ENCODE measurements around the gene NT5DC2. TPM values are rescaled to one million over a fixed set of nuclear protein-coding genes. Genes with fewer than 3 reads are reported as not detected.

NT5DC2 gene
- total and polyA plus RNA-seq, 2 of the 8 experiments (the other 6 are each of a cell fraction or from before 2014, with no cell fraction given), result 331 to 477 TPM

DNA sequence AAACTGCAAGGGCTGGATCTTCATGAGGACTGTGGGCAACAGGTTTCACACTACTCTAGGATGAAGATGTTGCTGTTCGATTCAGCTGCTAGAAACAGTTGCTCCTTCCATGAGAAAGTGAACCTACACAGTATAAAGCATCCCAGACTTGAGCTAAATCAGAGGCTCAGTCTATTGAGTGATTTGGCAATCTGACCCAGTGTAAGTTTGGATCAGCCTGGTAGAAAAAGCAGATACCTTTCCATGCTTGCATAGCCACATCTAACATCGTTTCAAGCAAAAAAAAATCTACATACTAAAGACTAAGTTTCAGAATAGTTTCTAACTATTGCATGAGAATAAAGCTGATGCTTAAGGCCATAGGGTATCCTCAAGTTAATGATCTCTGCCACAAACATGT, 7.4 kb upstream of the NT5DC2 start:
- FAIRE-seq (no peak), DNase-seq (ENCODE audit: low read depth in 1 of 2, low spot score in 2 of 2) (no peak)
- Histone ChIP-seq H3K4me3 (ENCODE audit: extremely low read depth in 1 of 4, insufficient read depth in 2 of 4, low read depth in 3 of 4, low read length in 4 of 4) (no peak overlapping the region), H3K9me3 (ENCODE audit: insufficient read depth in 2 of 2, low read depth in 1 of 2, low read length in 1 of 2) (no peaks in the 10 kb centered on the region), H3K9ac (replicated peaks in 1 of 4; ENCODE audit: extremely low read depth in 1 of 4, low read depth in 3 of 4, low read length in 3 of 4) (no peak overlapping the region), H3K4me1 (replicated peaks in 1 of 4; ENCODE audit: control insufficient read depth in 3 of 4, insufficient read depth in 4 of 4, low read length in 3 of 4) (peaks cover under 1 to 15% (median 8%) of the 10 kb centered on the region in 4 experiments; a peak in 6 of 7 replicates), H3K4ac (replicated peaks; ENCODE audit: insufficient read length, low read depth, low read length) (no peak overlapping the region), H4K91ac (replicated peaks; ENCODE audit: insufficient read length, low read length) (no peak overlapping the region), H3K27me3 (replicated peaks in 1 of 4; ENCODE audit: control insufficient read depth in 3 of 4, extremely low read depth in 1 of 4, insufficient read depth in 3 of 4, low read length in 3 of 4) (no peaks in the 10 kb centered on the region), H3K23ac (ENCODE audit: insufficient read length) (no peak overlapping the region), H2BK120ac (replicated peaks; ENCODE audit: low read depth, low read length) (no peak overlapping the region), H4K8ac (ENCODE audit: extremely low read depth, insufficient read depth, low read length) (no peak overlapping the region), H3K14ac (ENCODE audit: insufficient read length) (no peak overlapping the region), H2BK15ac (ENCODE audit: low read length) (no peak overlapping the region), H3K4me2 (ENCODE audit: insufficient read depth in 1 of 2, low read depth in 2 of 2, low read length in 2 of 2) (no peak overlapping the region), H3K27ac (ENCODE audit: low read depth, low read length) (no peak overlapping the region), H2BK12ac (ENCODE audit: low read depth, low read length) (no peak overlapping the region), H3K23me2 (ENCODE audit: low read depth, low read length) (peaks cover 13% of the 10 kb centered on the region), H4K5ac (ENCODE audit: insufficient read length, low read depth, low read length) (no peak overlapping the region), H2AK5ac (ENCODE audit: low read depth, low read length) (no peak overlapping the region), H3K79me1 (ENCODE audit: low read depth, low read length) (peaks cover 15% of the 10 kb centered on the region), H3K18ac (ENCODE audit: extremely low read depth, low read length) (no peak overlapping the region), H2BK5ac (ENCODE audit: low read depth, low read length) (no peak overlapping the region), H3K36me3 (ENCODE audit: control insufficient read depth in 2 of 4, insufficient read depth in 4 of 4, low read length in 3 of 4) (peaks cover 0 to 14% (median 3%) of the 10 kb centered on the region in 4 experiments; a peak in 1 of 8 replicates), H4K20me1 (replicated peaks in 1 of 2; ENCODE audit: control insufficient read depth in 1 of 2, insufficient read depth in 2 of 2, low read length in 2 of 2) (peaks cover 4 to 20% of the 10 kb centered on the region in 2 experiments), H3K56ac (replicated peaks; ENCODE audit: insufficient read length, low read depth, low read length) (no peak overlapping the region), H3K79me2 (ENCODE audit: control insufficient read depth in 1 of 2, insufficient read depth in 2 of 2, low read length in 2 of 2) (peaks cover 12 to 29% of the 10 kb centered on the region in 2 experiments), H2BK20ac (ENCODE audit: low read length) (no peak overlapping the region), H2AFZ (ENCODE audit: low read length) (no peak overlapping the region)
- ChIA-PET POLR2A (ENCODE audit: partially characterized antibody) (interaction anchor here (0.9 to 1.3 kb wide), 3 partner anchors 9 to 146 kb away, joined by 3 to 6 read pairs (median 6); no protein-coding TSS in a partner anchor), CTCF (ENCODE audit: partially characterized antibody) (no interaction called here)
- WGBS, 2 experiments (ENCODE audit: extremely low coverage in 1 of 2, insufficient coverage in 1 of 2, insufficient read length in 1 of 2, insufficient replicate concordance in 2 of 2, low coverage in 1 of 2, low lambda C conversion rate in 2 of 2, missing lambda C conversion rate in 1 of 2), result 89% methylated on average over 2 of the region's 2 CpGs; no CpG with 5 or more reads in 1 of the 2 experiments
- TF ChIP-seq SIX5 (IDR thresholded peaks at IDR 0.05; ENCODE audit: low read depth, low read length) (no peak), POLR2AphosphoS5 (IDR thresholded peaks at IDR 0.05; ENCODE audit: low read depth, low read length) (no peak), ASH2L (IDR thresholded peaks at IDR 0.05; ENCODE audit: low read length) (no peak), CBX5 (IDR thresholded peaks at IDR 0.05; ENCODE audit: low read depth, low read length) (no peak), TBP (IDR thresholded peaks at IDR 0.05; ENCODE audit: low read depth, low read length) (no peak), CTBP2 (IDR thresholded peaks at IDR 0.05; ENCODE audit: borderline replicate concordance, insufficient read depth, insufficient read length, low read length) (no peak)
